NCI-H2171 (cell line): ENCODE results near the gene PRKAG2.

Experiments used
- DNase-seq: peaks from one replicate; lab custom pipeline; 2025; lab: John Stamatoyannopoulos, UW

Gene PRKAG2

DNA sequence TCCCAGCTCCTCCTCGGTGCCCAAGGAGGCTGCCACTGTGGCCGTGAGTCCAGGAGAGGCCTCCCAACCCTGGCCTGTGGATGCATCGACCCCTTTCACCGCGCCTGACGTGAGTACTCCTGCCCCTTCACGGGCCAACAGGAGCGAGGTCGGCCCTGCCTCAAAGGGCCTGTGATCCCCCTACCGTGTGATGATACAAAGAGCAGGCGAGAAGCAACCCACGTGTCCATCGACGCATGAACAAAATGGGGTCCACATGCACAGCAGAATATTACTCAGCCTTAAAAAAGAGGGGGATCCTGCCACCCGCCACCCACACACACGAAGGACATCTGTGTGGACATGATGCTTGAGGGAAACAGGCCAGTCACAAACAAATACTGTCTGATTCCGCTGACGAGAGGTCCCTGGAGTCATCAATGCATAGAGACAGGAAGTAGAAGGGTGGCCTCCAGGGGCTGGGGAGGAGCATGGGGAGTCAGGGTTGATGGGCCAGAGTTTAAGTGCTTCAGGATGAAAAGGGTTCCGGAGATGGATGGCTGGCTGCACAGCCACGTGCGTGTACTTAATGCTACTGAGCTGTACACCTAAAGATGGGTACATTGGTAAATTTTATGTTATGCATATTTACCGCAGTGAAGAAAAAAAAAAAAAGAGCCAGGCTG, 151.9 kb downstream of the PRKAG2 start:
- no peak for DNase-seq

DNA sequence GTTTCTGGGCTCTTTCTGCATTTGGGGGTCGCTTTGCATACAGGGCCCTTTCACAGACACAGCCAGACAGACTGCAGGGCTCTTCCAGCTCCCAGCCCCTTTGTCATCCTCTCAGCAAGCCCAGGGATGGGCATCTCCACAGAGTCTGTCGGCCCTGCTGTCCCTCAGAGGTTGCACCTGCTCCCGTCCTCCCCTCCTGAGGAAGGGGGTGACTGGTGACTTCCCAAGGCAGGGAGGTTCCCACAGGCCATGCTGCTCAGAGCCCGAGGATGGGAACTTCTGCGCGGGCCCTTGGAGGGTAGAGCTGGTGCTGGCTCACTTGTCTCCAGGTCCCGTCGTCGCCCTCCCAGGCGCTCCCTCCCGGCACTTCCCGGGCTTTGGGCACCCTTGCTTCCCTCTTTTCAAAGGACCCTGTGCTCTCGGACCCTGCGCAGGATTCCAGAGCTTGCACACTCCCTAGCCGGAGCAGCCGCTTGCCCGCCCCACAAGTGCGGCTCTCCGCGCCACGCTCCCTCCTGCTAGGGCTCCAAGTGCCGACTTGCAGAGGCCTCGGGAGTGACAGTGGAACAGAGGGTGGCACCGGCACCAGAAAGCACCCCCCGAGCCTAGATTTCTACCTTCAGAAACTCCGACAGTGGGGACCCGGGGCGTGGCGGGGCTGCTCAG, 152.5 kb downstream of the PRKAG2 start:
- no peak for DNase-seq

DNA sequence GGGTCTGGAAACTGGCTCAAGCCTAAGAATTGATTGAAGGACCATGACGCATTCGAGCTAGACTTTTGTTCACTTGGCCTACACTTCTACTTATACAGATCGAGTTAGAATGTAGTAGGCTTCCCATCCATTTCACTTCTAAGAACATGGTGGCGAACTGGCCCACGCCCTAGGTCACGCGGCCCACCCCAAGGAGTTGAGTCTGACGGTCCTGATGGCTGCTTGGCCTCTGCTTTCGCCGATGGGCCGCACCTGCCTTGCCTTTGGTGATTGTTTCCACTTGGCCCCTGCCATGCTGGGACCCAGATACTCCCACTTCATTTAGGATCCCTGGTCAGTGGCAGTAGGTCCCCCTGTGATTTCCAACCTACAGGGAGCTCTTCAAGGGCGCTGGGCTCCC, 153.6 kb downstream of the PRKAG2 start:
- DNase-seq: no peak

- no peak for DNase-seq
Observed at GRCh38 chr7:151722533-151722932, 154.4 kb downstream of the PRKAG2 start.

- DNase-seq: no peak
Observed at GRCh38 chr7:151721694-151722093, 155.2 kb downstream of the PRKAG2 start.

- no peak for DNase-seq
Observed at GRCh38 chr7:151721236-151721635, 155.7 kb downstream of the PRKAG2 start.

DNA sequence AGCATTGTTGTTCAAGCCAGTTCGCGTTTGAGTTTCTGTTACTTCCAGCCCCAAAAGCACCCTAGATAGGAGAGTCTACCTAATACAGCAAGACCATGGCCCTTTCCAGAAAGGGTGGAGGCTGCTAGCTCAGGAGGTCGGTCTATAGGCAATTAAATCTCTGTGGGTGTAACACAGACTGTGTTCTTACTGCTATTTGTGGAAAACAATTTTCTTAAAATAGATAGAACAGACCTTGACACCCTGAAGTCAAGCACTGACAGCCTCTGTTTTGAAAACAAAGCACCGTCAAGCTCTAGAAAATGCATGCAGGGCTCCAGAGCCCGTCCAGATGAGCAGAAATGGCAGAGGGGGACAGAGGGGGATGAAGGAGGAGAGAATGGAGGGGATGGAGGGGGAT, 156.6 kb downstream of the PRKAG2 start:
- no peak for DNase-seq

GRCh38 chr7:151719897-151720242, 157.0 kb downstream of the PRKAG2 start:
- DNase-seq: no peak

DNA sequence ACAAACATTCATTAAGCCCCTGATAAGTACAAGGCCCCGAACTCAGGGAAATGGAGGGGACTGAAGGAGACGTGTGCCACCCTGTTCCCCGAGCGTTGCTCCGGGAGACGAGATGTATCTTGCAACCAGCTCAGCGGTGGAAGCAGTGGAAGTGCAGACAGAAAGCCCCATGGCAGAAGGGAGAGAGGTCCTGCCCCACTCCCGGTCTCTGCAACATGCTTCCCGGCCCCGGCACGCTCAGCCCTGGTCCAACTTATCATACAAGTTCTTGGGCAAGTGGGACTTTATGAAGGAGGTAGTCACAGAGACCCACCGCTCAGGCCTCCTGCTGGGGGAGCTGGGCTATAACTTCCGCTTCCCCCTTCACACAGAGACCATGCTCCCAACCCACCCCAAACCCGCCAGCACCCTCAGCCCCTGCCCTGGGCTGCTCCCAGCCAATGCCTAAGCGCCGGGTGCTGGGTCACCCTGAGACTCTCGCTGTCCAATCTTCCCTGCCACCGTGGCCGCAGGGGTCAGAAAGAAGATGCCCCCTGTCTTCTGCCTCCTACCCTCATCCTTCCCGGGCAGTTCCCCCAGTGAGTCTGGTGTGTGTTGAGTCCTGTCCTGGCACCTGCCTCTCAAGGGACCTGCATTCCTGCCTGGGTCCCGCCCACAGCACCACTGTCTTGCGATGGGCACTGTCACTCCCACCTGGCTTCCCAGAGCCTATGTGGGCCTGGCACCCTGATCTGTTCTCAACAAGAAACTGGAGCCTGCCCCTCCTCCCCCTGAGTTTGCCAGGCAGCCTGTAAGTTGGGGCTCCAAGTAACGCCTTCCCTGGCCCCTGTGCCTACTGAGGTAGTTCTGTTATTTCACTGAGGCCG, 157.7 kb downstream of the PRKAG2 start:
- no peak for DNase-seq

DNA sequence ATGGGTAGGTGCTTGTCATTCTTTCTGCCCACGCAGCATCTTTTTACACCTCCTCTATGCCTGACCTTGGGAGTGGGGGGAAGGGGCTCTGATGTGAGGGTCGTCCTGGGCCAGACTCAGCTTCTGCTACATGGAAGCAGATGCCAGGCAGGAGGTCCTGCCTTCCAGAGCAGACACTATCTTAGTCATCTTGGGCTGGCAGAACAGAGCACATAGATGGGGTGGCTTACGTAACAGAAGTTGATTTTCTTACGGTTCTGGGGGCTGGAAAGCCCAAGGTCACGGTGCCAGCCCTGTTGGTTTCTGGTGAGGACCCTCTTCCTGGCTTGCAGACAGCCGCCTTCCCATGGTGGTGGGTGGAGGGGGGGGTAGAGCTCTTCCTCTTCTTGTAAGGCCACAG, 159.0 kb downstream of the PRKAG2 start:
- DNase-seq: no peak

DNA sequence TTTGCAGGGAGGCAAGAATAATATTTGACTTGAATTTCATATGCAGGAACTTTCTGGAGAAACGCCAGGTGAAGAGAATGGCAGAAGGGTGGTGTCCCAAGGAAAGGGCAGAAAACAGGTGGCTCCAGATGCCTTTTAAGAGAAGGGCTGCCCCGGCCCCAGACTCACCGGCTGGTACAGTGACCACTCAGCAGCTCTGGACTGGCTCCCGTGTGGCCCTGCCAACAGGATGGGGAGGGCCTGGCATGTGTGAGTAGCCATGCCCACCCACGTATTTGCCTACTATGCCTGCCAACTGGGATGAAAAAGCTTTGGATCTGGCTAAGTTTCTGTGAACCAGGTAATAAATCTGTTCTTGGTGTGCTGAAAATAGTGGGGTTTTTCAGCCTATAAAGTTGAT, 159.5 kb downstream of the PRKAG2 start:
- DNase-seq: no peak

DNA sequence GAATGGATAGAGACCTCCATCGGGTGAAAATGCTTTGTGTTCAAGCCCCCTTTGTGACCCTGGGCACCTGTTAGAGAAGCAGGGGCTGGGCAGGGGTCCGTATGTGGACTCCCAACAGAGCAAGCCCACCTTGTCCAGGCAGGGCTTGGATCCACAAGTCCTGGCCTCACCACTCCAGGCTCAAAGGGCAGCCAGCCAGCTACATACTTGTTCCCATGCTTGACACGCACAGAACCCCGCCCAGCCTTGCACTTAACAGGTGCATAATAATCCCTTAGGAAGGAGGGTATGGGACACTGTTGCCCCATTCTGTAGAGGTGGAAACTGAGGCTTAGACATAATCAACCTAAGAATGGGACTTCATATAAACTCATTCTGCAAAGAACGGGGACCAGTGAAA, 160.6 kb downstream of the PRKAG2 start:
- DNase-seq: no peak

DNA sequence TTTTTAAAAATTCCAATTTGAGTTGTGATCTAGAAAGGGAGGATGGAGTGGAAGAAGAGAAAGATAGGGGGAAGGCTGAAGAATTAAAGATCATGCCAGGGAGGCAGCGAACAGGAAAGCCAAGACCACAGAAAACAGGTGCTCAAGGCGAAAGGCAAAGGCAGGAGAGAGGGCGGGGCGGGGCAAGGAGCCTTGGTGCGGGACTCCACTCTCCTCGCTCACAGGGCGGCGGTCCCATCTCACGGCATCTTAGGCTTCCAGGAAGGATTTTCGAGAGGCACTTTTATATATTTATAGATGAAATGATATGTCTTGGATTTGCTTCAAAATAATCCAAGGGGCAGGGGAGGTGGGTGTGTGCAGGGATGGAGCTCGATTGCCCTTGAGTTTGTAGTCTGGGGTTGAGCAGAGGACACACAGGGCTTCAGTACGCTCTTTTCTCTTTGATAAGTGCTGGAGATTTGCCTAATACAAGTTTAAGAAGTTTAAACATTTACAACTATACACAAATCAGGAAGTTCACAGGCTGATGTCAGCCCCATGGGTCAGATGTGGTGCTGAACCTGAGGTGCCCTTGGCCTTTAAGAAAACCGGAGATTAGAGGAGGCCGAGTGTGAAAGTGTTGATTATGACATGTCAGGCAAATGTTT, 161.1 kb downstream of the PRKAG2 start:
- no peak for DNase-seq

GRCh38 chr7:151714201-151714600, 162.7 kb downstream of the PRKAG2 start:
- DNase-seq: no peak

DNA sequence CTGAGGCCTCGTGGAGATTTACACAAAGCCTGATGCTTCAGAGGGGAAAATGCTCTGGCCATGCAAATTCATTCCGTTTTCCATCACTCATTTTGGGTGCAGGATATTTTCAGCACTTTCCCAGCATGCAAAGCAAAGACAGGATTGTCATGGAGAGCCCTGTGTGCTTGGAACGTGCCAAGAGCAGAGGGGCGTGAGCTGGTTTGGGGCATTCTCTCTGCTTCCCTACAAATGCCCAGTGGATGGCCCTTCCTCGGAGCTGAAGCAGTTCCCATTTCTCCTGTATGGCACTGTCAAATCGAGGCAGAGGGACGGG, 164.1 kb downstream of the PRKAG2 start:
- DNase-seq: no peak

DNA sequence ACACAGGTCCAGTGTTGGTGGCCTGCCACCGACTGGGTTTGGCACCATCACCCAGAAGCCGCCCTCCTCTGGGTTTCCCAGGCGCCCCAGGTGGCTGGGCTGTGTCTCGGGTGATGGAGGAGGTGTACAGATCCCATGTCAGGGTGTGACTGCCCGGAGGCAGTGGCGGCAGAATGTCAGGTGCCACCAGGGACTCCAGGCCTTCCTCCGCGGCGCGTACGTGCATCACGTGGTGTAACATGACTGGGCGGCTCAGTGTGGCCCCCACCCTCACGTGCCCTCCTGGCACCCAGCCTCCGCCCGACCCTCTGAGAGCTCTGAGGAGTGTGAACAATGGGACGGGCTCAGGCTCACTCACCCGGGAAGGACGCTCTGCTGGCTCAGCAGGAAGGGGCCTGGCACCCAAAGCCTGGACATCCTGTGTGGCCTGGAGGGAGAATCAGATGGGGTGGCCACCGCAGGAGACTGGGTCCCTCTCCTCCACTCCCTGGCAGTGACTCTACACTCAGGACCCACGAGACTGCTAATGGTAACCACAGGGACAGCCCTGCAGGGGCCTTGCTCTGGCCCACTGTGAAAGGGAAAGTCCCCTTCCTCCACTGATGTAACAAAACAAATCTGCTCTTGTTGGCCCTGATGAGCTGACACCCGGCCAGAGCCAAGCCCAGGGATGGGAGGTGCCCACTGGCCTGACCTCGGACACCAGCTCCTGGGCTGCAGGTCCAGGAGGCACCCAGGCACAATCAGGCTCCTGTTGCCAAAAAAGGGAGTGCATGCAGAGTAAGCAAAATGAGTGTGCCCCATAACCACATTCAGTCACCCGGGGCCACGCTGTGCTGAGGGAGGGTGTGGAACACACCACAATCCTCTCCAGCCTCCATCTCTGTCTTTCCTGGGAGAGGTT, 164.8 kb downstream of the PRKAG2 start:
- no peak for DNase-seq

GRCh38 chr7:151711435-151711872, 165.5 kb downstream of the PRKAG2 start:
- no peak for DNase-seq

GRCh38 chr7:151710646-151711434, 166.1 kb downstream of the PRKAG2 start:
- no peak for DNase-seq

GRCh38 chr7:151710121-151710640, 166.7 kb downstream of the PRKAG2 start:
- DNase-seq: no peak
